OCI-LY7 (cell line): ENCODE data around the gene CALY. TPM values are rescaled to one million over a fixed set of nuclear protein-coding genes. Genes with fewer than 3 reads are reported as not detected.

Source experiments
- BruUV-seq: library from RNA; stranded (reverse); fragments of 400-500 nt; replicated peaks from 2 replicates; lab custom pipeline; 2021; lab: Mats Ljungman, UMichigan
- CTCF ChIA-PET: fragments of 300-600 bp; sonication (Branson Sonifier 250); formaldehyde crosslinking; loops from one replicate; lab custom pipeline; 2022; ENCODE audit warnings: antibody characterized with exemption; ENCODE audit not compliant: unreplicated experiment; lab: Charles Lee
- POLR2A ChIA-PET: fragments of 300-600 bp; sonication (Branson Sonifier 250); formaldehyde crosslinking; loops from one replicate; lab custom pipeline; 2022; ENCODE audit warnings: antibody characterized with exemption; lab: Charles Lee
- DNase-seq: peaks from one replicate; pipeline ENCODE4 v3.0.0-alpha.2; 2015; ENCODE audit warnings: low spot score
- H2AFZ ChIP-seq: fragments of 200-600 bp; sonication (generic), shearing (Covaris generic); 2 replicates; pipeline ENCODE4 v1.6.1; 2014; ENCODE audit warnings: mild to moderate bottlenecking, antibody characterized with exemption, low read length, moderate library complexity
- H3K27ac ChIP-seq: fragments of 200-600 bp; sonication (generic); 2 replicates; pipeline ENCODE4 v1.5.1; 2014; ENCODE audit warnings: mixed run types, low read depth, mild to moderate bottlenecking, moderate library complexity, low read length, inconsistent platforms; ENCODE audit not compliant: poor library complexity, severe bottlenecking
- H3K36me3 ChIP-seq: fragments of 200-600 bp; sonication (generic); 2 replicates; pipeline ENCODE4 v1.6.1; 2014; ENCODE audit warnings: mild to moderate bottlenecking, antibody characterized with exemption, low read length, moderate library complexity, mixed read lengths; ENCODE audit not compliant: insufficient read depth
- H3K4me1 ChIP-seq: fragments of 200-600 bp; sonication (generic); 2 replicates; pipeline ENCODE4 v1.5.1; 2014; ENCODE audit warnings: mild to moderate bottlenecking, low read length; ENCODE audit not compliant: insufficient read depth, poor library complexity, severe bottlenecking
- H3K4me2 ChIP-seq: fragments of 200-600 bp; sonication (generic); 2 replicates; pipeline ENCODE4 v1.6.1; 2014; ENCODE audit warnings: mild to moderate bottlenecking, low read length
- H3K4me3 ChIP-seq: fragments of 200-600 bp; sonication (generic); 2 replicates; pipeline ENCODE4 v1.5.1; 2014; ENCODE audit warnings: mild to moderate bottlenecking, low read depth, low read length; ENCODE audit not compliant: poor library complexity, severe bottlenecking
- H3K79me2 ChIP-seq: fragments of 200-600 bp; sonication (generic); 2 replicates; pipeline ENCODE4 v1.6.1; 2016; ENCODE audit warnings: low read depth, mild to moderate bottlenecking, low read length, moderate library complexity, mixed read lengths; ENCODE audit not compliant: insufficient read depth
- H3K9me2 ChIP-seq: fragments of 200-600 bp; sonication (generic); 2 replicates; pipeline ENCODE4 v1.6.1; 2016; ENCODE audit warnings: mild to moderate bottlenecking, low read length, mixed read lengths; ENCODE audit not compliant: insufficient read depth
- H3K9me3 ChIP-seq: fragments of 200-600 bp; sonication (generic); 2 replicates; pipeline ENCODE4 v1.6.1; 2014; ENCODE audit warnings: mild to moderate bottlenecking, mixed run types, low read length, mixed read lengths
- H4K20me1 ChIP-seq: fragments of 200-600 bp; sonication (generic); 2 replicates; pipeline ENCODE4 v1.6.1; 2014; ENCODE audit warnings: mild to moderate bottlenecking, antibody characterized with exemption, low read length, moderate library complexity, mixed read lengths; ENCODE audit not compliant: insufficient read depth
- CTCF ChIP-seq: fragments of 200-600 bp; sonication (generic); conservative IDR thresholded peaks from 2 replicates; pipeline ENCODE4 v1.5.1; 2014; ENCODE audit warnings: mild to moderate bottlenecking, antibody characterized with exemption, low read length, moderate library complexity, mixed read lengths
- EZH2phosphoT487 ChIP-seq: fragments of 200-600 bp; sonication (generic); IDR thresholded peaks from 2 replicates; pipeline ENCODE4 v1.6.1; 2018; ENCODE audit warnings: low read depth, borderline replicate concordance, mild to moderate bottlenecking, mixed run types, antibody characterized with exemption, low read length, moderate library complexity, mixed read lengths
- intact Hi-C: fragments of 100-400 bp; cut with micrococcal nuclease; formaldehyde crosslinking; loops from one replicate; pipeline ENCODE4 v1.10.0; 2022; ENCODE audit not compliant: unreplicated experiment
- total RNA-seq, 2 experiments: library from RNA; depleted of rRNA in 1 of 2; stranded (reverse); fragments of >200 nt in 1 of 2; shearing (Covaris generic) in 1 of 2; gene quantifications; 2 replicates each; pipeline ENCODE4 v1.2.3, GENCODE V29; 2014 to 2022

Gene CALY
- total RNA-seq, 2 experiments from 2014 or later: not detected

- H3K9me2 ChIP-seq: no peaks in the 10 kb centered on the region
- H3K36me3 ChIP-seq: no peaks in the 10 kb centered on the region
- no peak for TF ChIP-seq CTCF
- TF ChIP-seq EZH2phosphoT487: no peak
- no peaks in the 10 kb centered on the region for H3K9me3 ChIP-seq
- CTCF ChIA-PET: no interaction called here
- H3K4me2 ChIP-seq: no peak overlapping the region
- no peaks in the 10 kb centered on the region for H3K79me2 ChIP-seq
- no peak overlapping the region for H3K27ac ChIP-seq
- DNase-seq: no peak
- H3K4me3 ChIP-seq: no peak overlapping the region
- H2AFZ ChIP-seq: no peak overlapping the region
- POLR2A ChIA-PET: no interaction called here
- no TSS peak for BruUV-seq
- H3K4me1 ChIP-seq: no peaks in the 10 kb centered on the region
- no peaks in the 10 kb centered on the region for H4K20me1 ChIP-seq
- intact Hi-C loops: no loop called here
These were observed 12.5 kb upstream of the CALY start for GRCh38 chr10:133349160-133349568.

- H3K9me3 ChIP-seq: no peaks in the 10 kb centered on the region
- TF ChIP-seq EZH2phosphoT487 (no peak), CTCF (no peak)
- no peaks in the 10 kb centered on the region for H3K79me2 ChIP-seq
- ChIA-PET POLR2A (no interaction called here), CTCF (no interaction called here)
- H3K36me3 ChIP-seq: no peaks in the 10 kb centered on the region
- H2AFZ ChIP-seq: no peak overlapping the region
- no peak overlapping the region for H3K4me2 ChIP-seq
- H3K4me1 ChIP-seq: no peaks in the 10 kb centered on the region
- no peaks in the 10 kb centered on the region for H3K9me2 ChIP-seq
- BruUV-seq: no TSS peak
- no peak overlapping the region for H3K27ac ChIP-seq
- H3K4me3 ChIP-seq: no peak overlapping the region
- H4K20me1 ChIP-seq: no peaks in the 10 kb centered on the region
- intact Hi-C loops: no loop called here
- no peak for DNase-seq
These were observed 11.2 kb upstream of the CALY start for GRCh38 chr10:133347710-133348517.

- TF ChIP-seq EZH2phosphoT487 (no peak), CTCF (no peak)
- ChIA-PET CTCF (no interaction called here), POLR2A (no interaction called here)
- no TSS peak for BruUV-seq
- H3K4me3 ChIP-seq: no peak overlapping the region
- intact Hi-C loops: no loop called here
- H2AFZ ChIP-seq: no peak overlapping the region
- H3K27ac ChIP-seq: no peak overlapping the region
- H3K4me1 ChIP-seq: no peaks in the 10 kb centered on the region
- no peaks in the 10 kb centered on the region for H3K79me2 ChIP-seq
- no peaks in the 10 kb centered on the region for H3K9me2 ChIP-seq
- H3K9me3 ChIP-seq: no peaks in the 10 kb centered on the region
- H4K20me1 ChIP-seq: no peaks in the 10 kb centered on the region
- no peak overlapping the region for H3K4me2 ChIP-seq
- no peak for DNase-seq
- H3K36me3 ChIP-seq: no peaks in the 10 kb centered on the region
These were observed 9.7 kb upstream of the CALY start for GRCh38 chr10:133346413-133346812.
